HCT116 (cell line): ENCODE data around the gene MINK1. TPM values are rescaled to one million over a fixed set of nuclear protein-coding genes. Genes with fewer than 3 reads are reported as not detected.

Source experiments
- ATAC-seq: fragments of 200-7000 bp; cut with Tn5 transposase; 2 replicates; pipeline ENCODE4 v1.9.1; 2020; ENCODE audit warnings: mild to moderate bottlenecking, moderate library complexity
- BruUV-seq: library from RNA; stranded (reverse); fragments of 400-500 nt; replicated peaks from 2 replicates; lab custom pipeline; 2021; lab: Mats Ljungman, UMichigan
- CTCF ChIA-PET: fragments of 300-600 bp; sonication (Branson Sonifier 250); formaldehyde crosslinking; loops from one replicate; lab custom pipeline; 2021; ENCODE audit warnings: antibody characterized with exemption; lab: Charles Lee
- POLR2A ChIA-PET: fragments of 300-600, 350-600 bp; sonication (Branson Sonifier 250); formaldehyde crosslinking; loops from one replicate; lab custom pipeline; 2021; ENCODE audit warnings: antibody characterized with exemption; lab: Charles Lee
- RAD21 ChIA-PET, 2 experiments: fragments of 300-600 bp; sonication (Branson Sonifier 250); formaldehyde crosslinking; loops; one replicate each; lab custom pipeline; 2023; ENCODE audit warnings: low total read pairs in 2 of 2; ENCODE audit not compliant: uncharacterized antibody in 2 of 2, unreplicated experiment in 2 of 2, low non-redundant PET in 1 of 2; lab: Charles Lee
- DNase-seq: peaks from one replicate; pipeline ENCODE4 v3.0.0-alpha.2; 2010; ENCODE audit warnings: low read depth, low spot score
- H2AFZ ChIP-seq: fragments of 200-600 bp; shearing (Covaris generic), sonication (generic); 2 replicates; pipeline ENCODE4 v1.6.1; 2017; ENCODE audit warnings: low read depth, mixed run types, mixed read lengths, antibody characterized with exemption, low read length; ENCODE audit not compliant: poor library complexity, severe bottlenecking
- H3K27ac ChIP-seq: 2 replicates; pipeline ENCODE4 v1.5.1; 2012; ENCODE audit warnings: low read depth, low read length
- H3K27me3 ChIP-seq: fragments of 200-600 bp; sonication (generic); 2 replicates; pipeline ENCODE4 v1.6.1; 2016; ENCODE audit warnings: mixed run types, low read length, mixed read lengths; ENCODE audit not compliant: insufficient read depth
- H3K36me3 ChIP-seq, 2 experiments: fragments of 200-500 bp in 1 of 2; fragments of 200-600 bp in 1 of 2; sonication (Bioruptor generic) in 1 of 2; sonication (generic) in 1 of 2; 2 replicates each; pipeline versions ENCODE4 v1.5.1 to v1.6.1; 2014 to 2016; ENCODE audit warnings: low read length in 2 of 2, inconsistent platforms in 1 of 2, mixed read lengths in 1 of 2, mixed run types in 1 of 2; ENCODE audit not compliant: insufficient read depth in 2 of 2, control insufficient read depth in 1 of 2
- H3K4me1 ChIP-seq, 2 experiments: fragments of 200-600 bp in 1 of 2; sonication (generic) in 1 of 2; 2 replicates each; pipeline versions ENCODE4 v1.5.1 to v1.6.1; 2012 to 2017; ENCODE audit warnings: low read length in 2 of 2, inconsistent platforms in 1 of 2, mild to moderate bottlenecking in 1 of 2, mixed read lengths in 1 of 2, mixed run types in 1 of 2, moderate library complexity in 1 of 2; ENCODE audit not compliant: insufficient read depth in 2 of 2, control insufficient read depth in 1 of 2
- H3K4me2 ChIP-seq: fragments of 200-600 bp; sonication (generic); 2 replicates; pipeline ENCODE4 v1.6.1; 2017; ENCODE audit warnings: mixed run types, low read length, mixed read lengths
- H3K4me3 ChIP-seq, 2 experiments: fragments of 200-600 bp in 1 of 2; sonication (generic) in 1 of 2; replicated peaks in 1 of 2; 2 replicates each; pipeline ENCODE4 v1.5.1; 2011 to 2016; ENCODE audit warnings: low read length in 2 of 2, control low read depth in 1 of 2, low read depth in 1 of 2, mild to moderate bottlenecking in 1 of 2, mixed read lengths in 1 of 2, mixed run types in 1 of 2
- H3K79me2 ChIP-seq: fragments of 200-600 bp; sonication (generic); 2 replicates; pipeline ENCODE4 v1.6.1; 2017; ENCODE audit warnings: mild to moderate bottlenecking, mixed run types, low read length, moderate library complexity, mixed read lengths; ENCODE audit not compliant: insufficient read depth
- H3K9ac ChIP-seq: fragments of 200-600 bp; sonication (generic); 2 replicates; pipeline ENCODE4 v1.6.1; 2016; ENCODE audit warnings: low read length, mixed read lengths
- H3K9me2 ChIP-seq: fragments of 200-600 bp; sonication (generic), shearing (Covaris generic); 2 replicates; pipeline ENCODE4 v1.6.1; 2017; ENCODE audit warnings: mixed run types, mild to moderate bottlenecking, moderate library complexity; ENCODE audit not compliant: insufficient read depth
- H3K9me3 ChIP-seq, 2 experiments: fragments of 200-500 bp in 1 of 2; fragments of 200-600 bp in 1 of 2; sonication (Bioruptor generic) in 1 of 2; sonication (generic) in 1 of 2; 2 replicates each; pipeline ENCODE4 v1.6.1; 2014 to 2017; ENCODE audit warnings: low read length in 2 of 2, mixed read lengths in 2 of 2, inconsistent platforms in 1 of 2, low read depth in 1 of 2, mild to moderate bottlenecking in 1 of 2, mixed run types in 1 of 2, moderate library complexity in 1 of 2; ENCODE audit not compliant: control insufficient read depth in 1 of 2, insufficient read depth in 1 of 2
- H4K20me1 ChIP-seq: fragments of 200-600 bp; sonication (generic), shearing (Covaris generic); 2 replicates; pipeline ENCODE4 v1.6.1; 2017; ENCODE audit warnings: mixed run types, mild to moderate bottlenecking, moderate library complexity; ENCODE audit not compliant: insufficient read depth
- CBX3 ChIP-seq: IDR thresholded peaks from 2 replicates; pipeline ENCODE4 v1.6.1; 2012; ENCODE audit warnings: low read depth
- CEBPB ChIP-seq: IDR thresholded peaks from 2 replicates; pipeline ENCODE4 v1.6.1; 2012; ENCODE audit warnings: low read depth
- ELF1 ChIP-seq: IDR thresholded peaks from 2 replicates; pipeline ENCODE4 v1.6.1; 2012; ENCODE audit warnings: low read depth, borderline replicate concordance
- EZH2 ChIP-seq: fragments of 200-600 bp; sonication (generic); IDR thresholded peaks from 2 replicates; pipeline ENCODE4 v1.6.1; 2017; ENCODE audit warnings: antibody characterized with exemption, mixed run types
- FOSL1 ChIP-seq: IDR thresholded peaks from 2 replicates; pipeline ENCODE4 v1.6.1; 2012; ENCODE audit warnings: low read depth
- JUND ChIP-seq: IDR thresholded peaks from 2 replicates; pipeline ENCODE4 v1.6.1; 2012
- POLR2A ChIP-seq: IDR thresholded peaks from 2 replicates; pipeline ENCODE4 v1.7.0; 2011; ENCODE audit warnings: borderline replicate concordance; ENCODE audit not compliant: insufficient read depth, insufficient read length; ENCODE audit errors: extremely low read depth
- POLR2AphosphoS5 ChIP-seq: IDR thresholded peaks from 2 replicates; pipeline ENCODE4 v1.6.1; 2011; ENCODE audit warnings: mild to moderate bottlenecking, low read depth, low read length, moderate library complexity
- RAD21 ChIP-seq: IDR thresholded peaks from 2 replicates; pipeline ENCODE4 v1.6.1; 2012; ENCODE audit warnings: low read depth, mild to moderate bottlenecking
- SIN3A ChIP-seq: IDR thresholded peaks from 2 replicates; pipeline ENCODE4 v1.6.1; 2012; ENCODE audit warnings: low read depth
- SRF ChIP-seq: IDR thresholded peaks from 2 replicates; pipeline ENCODE4 v1.6.1; 2012; ENCODE audit warnings: low read depth
- ZFX ChIP-seq: fragments of 450-650 bp; IDR thresholded peaks from 2 replicates; pipeline ENCODE4 v1.6.1; 2017
- ZNF274 ChIP-seq: fragments of 200-500 bp; sonication (Bioruptor generic); IDR thresholded peaks from 2 replicates; pipeline ENCODE4 v1.6.1; 2014; ENCODE audit warnings: mild to moderate bottlenecking, low read depth, low read length, inconsistent platforms
- intact Hi-C: fragments of 100-400 bp; cut with micrococcal nuclease; formaldehyde crosslinking; loops from 2 replicates; pipeline ENCODE4 v1.10.0; 2022
- total RNA-seq: library from RNA; stranded (reverse); gene quantifications from one replicate; pipeline ENCODE4 v1.2.1, GENCODE V29; 2021; ENCODE audit not compliant: unreplicated experiment
- TF ChIP-seq, protein P1 (sequence below): IDR thresholded peaks from 2 replicates; pipeline ENCODE4 v1.6.1; 2012; ENCODE audit warnings: low read depth
- TF ChIP-seq, protein P2 (sequence below): IDR thresholded peaks from 2 replicates; pipeline ENCODE4 v1.6.1; 2012
- TF ChIP-seq, protein P3 (sequence below): IDR thresholded peaks from 2 replicates; pipeline ENCODE4 v1.6.1; 2011; ENCODE audit warnings: mild to moderate bottlenecking, low read length, moderate library complexity; ENCODE audit not compliant: insufficient replicate concordance; ENCODE audit errors: extremely low read depth
- TF ChIP-seq, protein P4 (sequence below): IDR thresholded peaks from 2 replicates; pipeline ENCODE4 v1.6.1; 2012
- TF ChIP-seq, protein P5 (sequence below), 3 experiments: fragments of 200-600 bp in 1 of 3; sonication (generic) in 1 of 3; IDR thresholded peaks in 2 of 3; conservative IDR thresholded peaks in 1 of 3; 2 replicates each; pipeline ENCODE4 v1.5.1; 2012 to 2017; ENCODE audit warnings: low read depth in 2 of 3, low read length in 2 of 3, antibody characterized with exemption in 1 of 3, borderline replicate concordance in 1 of 3, control low read depth in 1 of 3, mild to moderate bottlenecking in 1 of 3, mixed read lengths in 1 of 3, mixed run types in 1 of 3, moderate library complexity in 1 of 3; ENCODE audit not compliant: insufficient read depth in 1 of 3

MINK1 gene
- total RNA-seq, 1 experiment from 2014 or later = 85.2 TPM

DNA sequence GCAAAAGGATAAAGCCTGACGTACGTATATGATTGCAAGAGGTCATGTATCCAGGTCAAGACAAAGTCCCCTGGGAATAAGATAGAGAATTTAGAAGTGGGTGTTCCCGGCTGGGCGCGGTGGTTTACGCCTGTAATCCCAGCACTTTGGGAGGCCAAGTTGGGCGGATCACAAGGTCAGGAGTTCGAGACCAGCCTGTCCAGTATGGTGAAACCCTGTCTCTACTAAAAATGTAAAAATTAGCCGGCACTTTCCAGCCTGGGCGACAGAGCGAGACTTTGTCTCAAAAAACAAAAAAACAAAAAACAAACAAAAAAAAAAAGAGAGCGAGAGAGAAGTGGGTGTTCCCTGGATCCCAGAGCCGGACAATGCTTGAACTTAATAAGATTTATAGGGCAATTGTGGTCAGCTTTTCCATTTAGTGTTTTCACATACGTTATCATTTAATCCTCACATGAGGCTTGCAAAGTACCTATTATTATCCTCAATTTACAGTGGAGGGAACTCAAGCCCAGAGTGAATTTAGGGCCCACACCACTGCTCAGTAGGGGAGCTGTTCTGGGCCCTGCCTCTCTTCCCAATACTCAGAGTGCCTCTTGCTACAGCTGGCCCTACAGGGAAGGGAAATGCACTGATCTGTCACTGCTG, 44.9 kb upstream of the MINK1 start:
- TF ChIP-seq, protein P1, sequence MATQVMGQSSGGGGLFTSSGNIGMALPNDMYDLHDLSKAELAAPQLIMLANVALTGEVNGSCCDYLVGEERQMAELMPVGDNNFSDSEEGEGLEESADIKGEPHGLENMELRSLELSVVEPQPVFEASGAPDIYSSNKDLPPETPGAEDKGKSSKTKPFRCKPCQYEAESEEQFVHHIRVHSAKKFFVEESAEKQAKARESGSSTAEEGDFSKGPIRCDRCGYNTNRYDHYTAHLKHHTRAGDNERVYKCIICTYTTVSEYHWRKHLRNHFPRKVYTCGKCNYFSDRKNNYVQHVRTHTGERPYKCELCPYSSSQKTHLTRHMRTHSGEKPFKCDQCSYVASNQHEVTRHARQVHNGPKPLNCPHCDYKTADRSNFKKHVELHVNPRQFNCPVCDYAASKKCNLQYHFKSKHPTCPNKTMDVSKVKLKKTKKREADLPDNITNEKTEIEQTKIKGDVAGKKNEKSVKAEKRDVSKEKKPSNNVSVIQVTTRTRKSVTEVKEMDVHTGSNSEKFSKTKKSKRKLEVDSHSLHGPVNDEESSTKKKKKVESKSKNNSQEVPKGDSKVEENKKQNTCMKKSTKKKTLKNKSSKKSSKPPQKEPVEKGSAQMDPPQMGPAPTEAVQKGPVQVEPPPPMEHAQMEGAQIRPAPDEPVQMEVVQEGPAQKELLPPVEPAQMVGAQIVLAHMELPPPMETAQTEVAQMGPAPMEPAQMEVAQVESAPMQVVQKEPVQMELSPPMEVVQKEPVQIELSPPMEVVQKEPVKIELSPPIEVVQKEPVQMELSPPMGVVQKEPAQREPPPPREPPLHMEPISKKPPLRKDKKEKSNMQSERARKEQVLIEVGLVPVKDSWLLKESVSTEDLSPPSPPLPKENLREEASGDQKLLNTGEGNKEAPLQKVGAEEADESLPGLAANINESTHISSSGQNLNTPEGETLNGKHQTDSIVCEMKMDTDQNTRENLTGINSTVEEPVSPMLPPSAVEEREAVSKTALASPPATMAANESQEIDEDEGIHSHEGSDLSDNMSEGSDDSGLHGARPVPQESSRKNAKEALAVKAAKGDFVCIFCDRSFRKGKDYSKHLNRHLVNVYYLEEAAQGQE = no peak
- TF ChIP-seq, protein P2, sequence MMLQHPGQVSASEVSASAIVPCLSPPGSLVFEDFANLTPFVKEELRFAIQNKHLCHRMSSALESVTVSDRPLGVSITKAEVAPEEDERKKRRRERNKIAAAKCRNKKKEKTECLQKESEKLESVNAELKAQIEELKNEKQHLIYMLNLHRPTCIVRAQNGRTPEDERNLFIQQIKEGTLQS = no peak
- TF ChIP-seq, protein P3, sequence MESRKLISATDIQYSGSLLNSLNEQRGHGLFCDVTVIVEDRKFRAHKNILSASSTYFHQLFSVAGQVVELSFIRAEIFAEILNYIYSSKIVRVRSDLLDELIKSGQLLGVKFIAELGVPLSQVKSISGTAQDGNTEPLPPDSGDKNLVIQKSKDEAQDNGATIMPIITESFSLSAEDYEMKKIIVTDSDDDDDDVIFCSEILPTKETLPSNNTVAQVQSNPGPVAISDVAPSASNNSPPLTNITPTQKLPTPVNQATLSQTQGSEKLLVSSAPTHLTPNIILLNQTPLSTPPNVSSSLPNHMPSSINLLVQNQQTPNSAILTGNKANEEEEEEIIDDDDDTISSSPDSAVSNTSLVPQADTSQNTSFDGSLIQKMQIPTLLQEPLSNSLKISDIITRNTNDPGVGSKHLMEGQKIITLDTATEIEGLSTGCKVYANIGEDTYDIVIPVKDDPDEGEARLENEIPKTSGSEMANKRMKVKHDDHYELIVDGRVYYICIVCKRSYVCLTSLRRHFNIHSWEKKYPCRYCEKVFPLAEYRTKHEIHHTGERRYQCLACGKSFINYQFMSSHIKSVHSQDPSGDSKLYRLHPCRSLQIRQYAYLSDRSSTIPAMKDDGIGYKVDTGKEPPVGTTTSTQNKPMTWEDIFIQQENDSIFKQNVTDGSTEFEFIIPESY = no peak
- TF ChIP-seq, protein P4, sequence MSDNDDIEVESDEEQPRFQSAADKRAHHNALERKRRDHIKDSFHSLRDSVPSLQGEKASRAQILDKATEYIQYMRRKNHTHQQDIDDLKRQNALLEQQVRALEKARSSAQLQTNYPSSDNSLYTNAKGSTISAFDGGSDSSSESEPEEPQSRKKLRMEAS = no peak
- TF ChIP-seq EZH2 (no peak), CEBPB (no peak), FOSL1 (no peak), POLR2AphosphoS5 (no peak), POLR2A (no peak), ELF1 (no peak), ZFX (no peak), SRF (no peak), SIN3A (no peak), CBX3 (no peak), ZNF274 (no peak), RAD21 (no peak), JUND (no peak)
- TF ChIP-seq, protein P5, sequence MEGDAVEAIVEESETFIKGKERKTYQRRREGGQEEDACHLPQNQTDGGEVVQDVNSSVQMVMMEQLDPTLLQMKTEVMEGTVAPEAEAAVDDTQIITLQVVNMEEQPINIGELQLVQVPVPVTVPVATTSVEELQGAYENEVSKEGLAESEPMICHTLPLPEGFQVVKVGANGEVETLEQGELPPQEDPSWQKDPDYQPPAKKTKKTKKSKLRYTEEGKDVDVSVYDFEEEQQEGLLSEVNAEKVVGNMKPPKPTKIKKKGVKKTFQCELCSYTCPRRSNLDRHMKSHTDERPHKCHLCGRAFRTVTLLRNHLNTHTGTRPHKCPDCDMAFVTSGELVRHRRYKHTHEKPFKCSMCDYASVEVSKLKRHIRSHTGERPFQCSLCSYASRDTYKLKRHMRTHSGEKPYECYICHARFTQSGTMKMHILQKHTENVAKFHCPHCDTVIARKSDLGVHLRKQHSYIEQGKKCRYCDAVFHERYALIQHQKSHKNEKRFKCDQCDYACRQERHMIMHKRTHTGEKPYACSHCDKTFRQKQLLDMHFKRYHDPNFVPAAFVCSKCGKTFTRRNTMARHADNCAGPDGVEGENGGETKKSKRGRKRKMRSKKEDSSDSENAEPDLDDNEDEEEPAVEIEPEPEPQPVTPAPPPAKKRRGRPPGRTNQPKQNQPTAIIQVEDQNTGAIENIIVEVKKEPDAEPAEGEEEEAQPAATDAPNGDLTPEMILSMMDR (IDR thresholded peaks at IDR 0.05 in 2 of 3, conservative IDR thresholded peaks at IDR 0.05 in 1 of 3; ENCODE audit: borderline replicate concordance in 1 of 3, insufficient read depth in 1 of 3, low read depth in 2 of 3, low read length in 2 of 3) = no peak
- intact Hi-C loops = no loop called here
- H3K9me3 ChIP-seq = no peaks in the 10 kb centered on the region
- BruUV-seq = no TSS peak
- CTCF ChIA-PET = interaction anchor here (1.0 to 3.6 kb wide), 3 partner anchors 10 to 93 kb away, joined by 3 to 19 read pairs (median 3); no protein-coding TSS in a partner anchor
- RAD21 ChIA-PET = no interaction called here
- H3K36me3 ChIP-seq = no peaks in the 10 kb centered on the region
- no peaks in the 10 kb centered on the region for H3K27me3 ChIP-seq
- DNase-seq (no peak), ATAC-seq (no peak)
- POLR2A ChIA-PET = no interaction called here
- H3K4me1 ChIP-seq = peaks cover 25 to 36% of the 10 kb centered on the region in 2 experiments
- no peaks in the 10 kb centered on the region for H4K20me1 ChIP-seq
- H2AFZ ChIP-seq = no peak overlapping the region
- peak overlapping the region in 1 of 2 experiments; percentile 66; a peak in 1 of 4 replicates for H3K4me3 ChIP-seq
- H3K9me2 ChIP-seq = no peaks in the 10 kb centered on the region
- peak overlapping the region; percentile 79; the same call in 1 of the 2 replicates for H3K9ac ChIP-seq
- peaks cover 8% of the 10 kb centered on the region; the same call in 1 of the 2 replicates for H3K79me2 ChIP-seq
- H3K4me2 ChIP-seq = peak overlapping the region; percentile 92
- H3K27ac ChIP-seq = 0 out of 2 replicates have a peak overlapping the region, but pooled peaks have one; percentile 98
